GM10248 (cell line): ENCODE data around the gene KIFBP.
"Not testable (repeated sequence)": the region's sequence is repeated elsewhere in the genome, so short reads cannot be mapped to it uniquely, and the experiment has no call there.

Experiments
- CTCF ChIA-PET: fragments of 300-600 bp; sonication (Branson Sonifier 250); formaldehyde crosslinking; extraction: SDS; loops from one replicate; lab custom pipeline; 2021; ENCODE audit warnings: antibody characterized with exemption; lab: Yijun Ruan, JAX
- POLR2A ChIA-PET: fragments of 350-650 bp; sonication (Branson Sonifier 250); formaldehyde crosslinking; extraction: SDS; loops from one replicate; lab custom pipeline; 2020; ENCODE audit warnings: antibody characterized with exemption; lab: Yijun Ruan, JAX
- DNase-seq: peaks from one replicate; pipeline ENCODE4 v3.0.0; 2012; ENCODE audit errors: extremely low spot score
- CTCF ChIP-seq: IDR thresholded peaks from 2 replicates; pipeline ENCODE4 v1.5.1; 2012; ENCODE audit warnings: mild to moderate bottlenecking, low read depth; ENCODE audit errors: extremely low read depth, missing control alignments, control extremely low read depth

Gene KIFBP

DNA sequence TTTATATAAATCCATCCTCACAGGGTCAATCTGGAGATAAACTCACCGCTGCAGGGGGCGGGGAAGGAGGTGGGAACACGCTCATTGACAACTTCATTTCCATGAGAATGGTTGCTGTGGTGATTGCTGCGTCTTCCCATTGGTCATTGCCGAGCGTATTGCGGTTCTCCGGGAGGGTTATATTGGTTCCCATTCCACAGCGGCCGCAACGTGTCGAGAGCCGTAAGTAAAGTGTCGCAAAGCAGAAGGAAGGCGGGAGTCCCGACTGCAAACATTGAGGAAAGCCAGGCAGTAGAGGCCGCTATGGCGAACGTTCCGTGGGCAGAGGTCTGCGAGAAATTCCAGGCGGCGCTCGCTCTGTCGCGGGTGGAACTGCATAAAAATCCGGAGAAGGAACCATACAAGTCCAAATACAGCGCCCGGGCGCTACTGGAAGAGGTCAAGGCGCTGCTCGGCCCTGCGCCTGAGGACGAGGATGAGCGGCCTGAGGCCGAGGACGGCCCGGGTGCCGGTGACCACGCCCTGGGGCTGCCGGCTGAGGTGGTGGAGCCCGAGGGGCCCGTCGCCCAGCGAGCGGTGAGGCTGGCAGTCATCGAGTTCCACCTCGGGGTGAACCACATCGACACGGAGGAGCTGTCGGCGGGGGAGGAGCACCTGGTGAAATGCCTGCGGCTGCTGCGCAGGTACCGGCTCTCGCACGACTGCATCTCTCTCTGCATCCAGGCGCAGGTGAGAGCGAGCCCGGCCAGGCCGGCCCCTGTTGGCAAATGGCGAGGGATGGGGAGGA is at the start of gene KIFBP:
Gene KIFBP (plus strand): TSS at position 274 of the 787 bp plus-strand sequence. CDS start 30 bp downstream, at position 304.
- ChIA-PET CTCF (interaction anchor here (0.6 to 2.9 kb wide), 5 partner anchors 16 to 154 kb away, joined by 3 to 14 read pairs (median 3); no protein-coding TSS in a partner anchor), POLR2A (interaction anchor here (1.1 to 1.2 kb wide), 2 partner anchors 26 to 108 kb away, joined by 3 to 8 read pairs; no protein-coding TSS in a partner anchor)
- peak; percentile 49 for TF ChIP-seq CTCF
- peak; percentile 95 for DNase-seq

DNA sequence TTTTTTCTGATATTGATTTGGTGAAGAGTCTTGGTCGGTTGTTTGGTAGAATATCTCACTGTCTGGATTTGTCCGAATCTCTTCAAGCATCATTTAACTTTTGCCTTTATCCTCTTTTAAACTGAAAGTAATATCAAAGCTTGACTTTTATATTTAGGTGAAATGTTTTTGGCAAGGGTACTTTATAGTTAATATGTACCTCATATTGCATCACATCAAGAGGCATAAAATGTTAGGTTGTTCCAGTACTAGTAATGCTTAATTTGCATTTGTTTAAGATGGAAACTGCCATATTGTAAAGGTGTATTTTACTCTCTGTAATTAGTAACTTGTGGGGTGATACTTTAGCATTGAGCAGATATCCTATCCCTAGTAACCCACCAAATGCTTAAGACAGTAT is 49.7 kb upstream of the KIFBP start:
- ChIA-PET POLR2A (no interaction called here), CTCF (interaction anchor here (1.1 kb wide), 2 partner anchors 13 to 18 kb away, joined by 3 read pairs; no protein-coding TSS in a partner anchor)
- no peak for DNase-seq
- no peak for TF ChIP-seq CTCF

DNA sequence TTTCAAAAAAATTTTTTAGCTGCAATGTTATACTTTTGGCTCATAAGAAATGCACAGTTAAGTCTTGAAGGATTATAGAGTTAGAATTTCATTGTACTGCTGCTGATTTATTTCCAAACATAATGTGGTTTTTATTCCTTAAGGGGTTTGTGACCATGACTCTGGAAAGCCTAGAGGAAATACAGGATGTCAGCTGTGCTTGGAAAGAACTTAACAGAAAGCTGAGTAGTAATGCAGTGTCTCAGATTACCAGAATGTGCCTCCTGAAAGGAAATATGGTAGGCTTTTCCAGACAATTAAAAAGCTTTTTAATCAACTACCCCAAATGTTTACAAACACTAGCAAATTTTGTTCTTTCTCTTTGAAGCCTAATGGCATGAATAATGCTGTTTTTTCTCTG is 47.7 kb upstream of the KIFBP start:
- DNase-seq, POLR2A ChIA-PET: not testable (repeated sequence)
- CTCF ChIA-PET, result interaction anchor here (1.1 to 1.8 kb wide), 3 partner anchors 9 to 15 kb away, joined by 3 to 7 read pairs (median 4); partner anchors contain the start of gene DDX21

GRCh38 chr10:68950598-68950997 is 38.0 kb upstream of the KIFBP start:
- no peak for TF ChIP-seq CTCF
- DNase-seq, result no peak
- ChIA-PET CTCF (interaction anchor here (1.0 kb wide), 1 partner anchor 34 kb away, joined by 3 read pairs; no protein-coding TSS in a partner anchor), POLR2A (interaction anchor here (0.7 kb wide), 1 partner anchor 70 kb away, joined by 3 read pairs; no protein-coding TSS in a partner anchor)

DNA sequence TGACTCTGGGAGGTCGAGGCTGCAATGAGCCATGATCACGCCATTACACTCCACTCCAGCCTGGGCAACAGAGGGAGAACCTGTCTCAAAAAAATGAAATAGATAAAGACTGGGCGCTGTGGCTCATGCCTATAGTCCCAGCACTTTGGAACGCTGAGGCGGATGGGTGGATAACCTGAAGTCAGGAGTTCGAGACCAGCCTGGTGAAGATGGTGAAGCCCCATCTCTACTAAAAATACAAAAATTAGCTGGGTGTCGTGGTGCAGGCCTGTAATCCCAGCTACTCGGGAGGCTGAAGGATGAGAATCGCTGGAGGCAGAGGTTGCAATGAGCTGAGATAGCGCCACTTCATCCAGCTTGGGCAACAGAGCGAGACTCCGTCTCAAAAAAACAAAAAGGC is 33.7 kb upstream of the KIFBP start:
- POLR2A ChIA-PET, result no interaction called here
- CTCF ChIA-PET, result interaction anchor here (0.7 to 2.2 kb wide), 17 partner anchors 8 to 1009 kb away, joined by 3 to 10 read pairs (median 4); no protein-coding TSS in a partner anchor
- DNase-seq, result no peak
- no peak for TF ChIP-seq CTCF

- POLR2A ChIA-PET, result interaction anchor here (0.6 kb wide), 1 partner anchor 196 kb away, joined by 4 read pairs; no protein-coding TSS in a partner anchor
- CTCF ChIA-PET, result interaction anchor here (0.7 to 2.2 kb wide), 21 partner anchors 8 to 1008 kb away, joined by 3 to 10 read pairs (median 3); partner anchors contain the start of gene SRGN
- no peak for DNase-seq
- TF ChIP-seq CTCF, result no peak
Observed at GRCh38 chr10:68955355-68955831, 33.2 kb upstream of the KIFBP start.
